K562 (cell line): ENCODE measurements around the gene DIO3. TPM values are rescaled to one million over a fixed set of nuclear protein-coding genes. Genes with fewer than 3 reads are reported as not detected.

ENCODE experiments used
- ATAC-seq: fragments of 200-7000 bp; cut with Tn5 transposase; 3 replicates; pipeline ENCODE4 v1.9.1; 2020; ENCODE audit warnings: moderate library complexity
- BruUV-seq: library from RNA; stranded (reverse); fragments of 400-500 nt; replicated peaks from 2 replicates; lab custom pipeline; 2021; lab: Mats Ljungman, UMichigan
- CTCF ChIA-PET: fragments of 300-600 bp; formaldehyde crosslinking; extraction: SDS; loops from one replicate; lab custom pipeline; 2021; ENCODE audit warnings: low intra/inter-chr PET ratio; lab: Yijun Ruan, JAX
- POLR2A ChIA-PET: fragments of 300-600, 350-650 bp; sonication (Branson Sonifier 250); formaldehyde crosslinking; extraction: SDS; loops from one replicate; lab custom pipeline; 2021; ENCODE audit warnings: antibody characterized with exemption, inconsistent platforms; lab: Yijun Ruan, JAX
- DNase-seq, 4 experiments: peaks; one replicate each; pipeline versions ENCODE4 v3.0.0 to v3.0.0-alpha.2; 2011 to 2018; ENCODE audit warnings: low spot score in 3 of 4, mixed read lengths in 3 of 4; ENCODE audit errors: extremely low read depth in 1 of 4
- FAIRE-seq: peaks from 2 replicates; lab custom pipeline; 2011; peaks lifted over from hg19 to GRCh38; lab: Jason Lieb, UNC
- H2AFZ ChIP-seq: 2 replicates; pipeline ENCODE4 v1.6.0; 2011; ENCODE audit warnings: low read depth, low read length, control low read depth, inconsistent platforms
- H3K27ac ChIP-seq: fragments of 200-600 bp; 3 replicates; pipeline ENCODE4 v1.8.0; 2011; ENCODE audit warnings: low read depth, mild to moderate bottlenecking, control low read depth, inconsistent platforms, low read length, moderate library complexity, mixed read lengths; ENCODE audit errors: extremely low read depth
- H3K27me3 ChIP-seq, 2 experiments: fragments of 300-600 bp in 1 of 2; 2 replicates in 1 of 2; 3 replicates in 1 of 2; pipeline versions ENCODE4 v1.6.0 to v1.8.0; 2011; ENCODE audit warnings: inconsistent platforms in 2 of 2, low read length in 2 of 2, mild to moderate bottlenecking in 1 of 2, mixed read lengths in 1 of 2, moderate library complexity in 1 of 2; ENCODE audit not compliant: control insufficient read depth in 2 of 2, insufficient read depth in 2 of 2
- H3K36me3 ChIP-seq: fragments of 300-600 bp; 3 replicates; pipeline ENCODE4 v1.8.0; 2011; ENCODE audit warnings: mild to moderate bottlenecking, low read length, inconsistent platforms; ENCODE audit not compliant: control insufficient read depth, insufficient read depth
- H3K4me1 ChIP-seq, 2 experiments: fragments of 200-600 bp in 1 of 2; replicated peaks in 1 of 2; 2 replicates in 1 of 2; 3 replicates in 1 of 2; pipeline versions ENCODE4 v1.5.1 to v1.8.0; 2011; ENCODE audit warnings: inconsistent platforms in 2 of 2, low read length in 2 of 2, mild to moderate bottlenecking in 1 of 2, mixed read lengths in 1 of 2, moderate library complexity in 1 of 2; ENCODE audit not compliant: control insufficient read depth in 2 of 2, insufficient read depth in 2 of 2
- H3K4me2 ChIP-seq: 2 replicates; pipeline ENCODE4 v1.6.1; 2011; ENCODE audit warnings: low read length, control low read depth, inconsistent platforms, mixed read lengths; ENCODE audit not compliant: insufficient read depth
- H3K4me3 ChIP-seq: fragments of 200-600 bp; sonication (generic), shearing (Covaris generic); 2 replicates; pipeline ENCODE4 v1.5.1; 2016; ENCODE audit warnings: control low read depth, inconsistent platforms
- H3K79me2 ChIP-seq: fragments of 200-600 bp; 3 replicates; pipeline ENCODE4 v1.8.0; 2011; ENCODE audit warnings: low read length, inconsistent platforms; ENCODE audit not compliant: control insufficient read depth, insufficient read depth
- H3K9ac ChIP-seq, 2 experiments: 2 replicates each; pipeline versions ENCODE4 v1.6.0 to v1.6.1; 2011; ENCODE audit warnings: low read depth in 2 of 2, low read length in 2 of 2, control low read depth in 1 of 2, inconsistent platforms in 1 of 2, mild to moderate bottlenecking in 1 of 2, mixed read lengths in 1 of 2; ENCODE audit not compliant: insufficient read depth in 1 of 2
- H3K9me1 ChIP-seq: one replicate; pipeline ENCODE4 v1.6.0; 2011; ENCODE audit warnings: inconsistent platforms, mild to moderate bottlenecking, low read length, moderate library complexity; ENCODE audit not compliant: control insufficient read depth, insufficient read depth
- H3K9me3 ChIP-seq: replicated peaks from 2 replicates; pipeline ENCODE4 v1.5.1; 2011; ENCODE audit warnings: low read depth, low read length, inconsistent platforms; ENCODE audit not compliant: control insufficient read depth, insufficient read depth
- H4K20me1 ChIP-seq: replicated peaks from 2 replicates; pipeline ENCODE4 v1.6.1; 2011; ENCODE audit warnings: low read length, inconsistent platforms, mixed read lengths; ENCODE audit not compliant: control insufficient read depth, insufficient read depth
- CXXC5 ChIP-seq: fragments of 250-450 bp; sonication (Bioruptor Pico); IDR thresholded peaks from 2 replicates; pipeline ENCODE4 v1.8.0; 2022; ENCODE audit warnings: inconsistent platforms, mild to moderate bottlenecking, moderate library complexity
- FIP1L1 ChIP-seq: fragments of 200-400 bp; formaldehyde crosslinking; IDR thresholded peaks from 2 replicates; pipeline ENCODE4 v1.6.1; 2018; ENCODE audit warnings: mild to moderate bottlenecking, low read depth, low read length; ENCODE audit not compliant: poor library complexity, severe bottlenecking
- KAT2B ChIP-seq: IDR thresholded peaks from one replicate; pipeline ENCODE4 v1.6.1; 2012; ENCODE audit warnings: low read depth, mild to moderate bottlenecking, control low read depth, inconsistent platforms, low read length, moderate library complexity
- PCBP1 ChIP-seq: fragments of 200-400 bp; formaldehyde crosslinking; IDR thresholded peaks from 2 replicates; pipeline ENCODE4 v1.6.1; 2018; ENCODE audit warnings: mild to moderate bottlenecking, low read depth, low read length; ENCODE audit not compliant: poor library complexity, severe bottlenecking
- SRSF7 ChIP-seq: fragments of 200-400 bp; formaldehyde crosslinking; optimal IDR thresholded peaks from 2 replicates; pipeline ENCODE3; 2017; ENCODE audit warnings: mild to moderate bottlenecking, low read depth, low read length
- ZNF124 ChIP-seq: sonication (generic); formaldehyde crosslinking; IDR thresholded peaks from 2 replicates; pipeline ENCODE4 v1.8.1; 2022; ENCODE audit warnings: missing genetic modification reagents
- ZNF316 ChIP-seq: fragments of 450-650 bp; IDR thresholded peaks from 2 replicates; pipeline ENCODE4 v1.6.1; 2016
- ZNF407 ChIP-seq: fragments of 450-650 bp; IDR thresholded peaks from 2 replicates; pipeline ENCODE4 v1.6.1; 2016; ENCODE audit warnings: low read depth
- ZNF766 ChIP-seq: fragments of 200-800 bp; sonication (Bioruptor generic); conservative IDR thresholded peaks from 2 replicates; pipeline ENCODE4 v1.6.1; 2016; ENCODE audit warnings: missing genetic modification characterization, missing compliant biosample characterization
- whole genome bisulfite sequencing: fragments of 100-300 bp; shearing (Covaris generic); methylation state at CpG from one replicate; pipeline ENCODE4 v1.1.6; 2016; ENCODE audit warnings: low coverage, mixed read lengths; ENCODE audit not compliant: insufficient coverage; ENCODE audit errors: missing lambda C conversion rate; 5-methylcytosine and 5-hydroxymethylcytosine counted together
- in situ Hi-C: fragments of 300-500 bp; cut with MboI; formaldehyde crosslinking; loops from 4 replicates; pipeline ENCODE4 v1.15.0; 2018; ENCODE audit warnings: inconsistent platforms, mixed read lengths
- intact Hi-C: fragments of 100-400 bp; cut with micrococcal nuclease; formaldehyde crosslinking; loops from 2 replicates; pipeline ENCODE4 v1.14.2; 2022
- polyA plus RNA-seq, 8 experiments: library from polyadenylated mRNA; depleted of rRNA in 4 of 8; stranded (reverse) in 5 of 8; unstranded in 3 of 8; fragments of >200 nt; fragmentation: Nextera tagmentation in 2 of 8; fragmentation: Illumina TruSeq in 1 of 8; extraction: Ambion mirVana in 2 of 8; extraction: Trizol in 1 of 8; gene quantifications; 2 replicates each; pipeline versions ENCODE4 v1.2.1 to v1.2.3, GENCODE V29; 2011 to 2014; ENCODE audit warnings: inconsistent platforms in 1 of 8, missing spikeins in 1 of 8
- total RNA-seq, 7 experiments: library from RNA; depleted of rRNA in 6 of 7; stranded (reverse); fragments of >200 nt in 6 of 7; fragmentation: Illumina TruSeq in 2 of 7; extraction: Trizol in 2 of 7; gene quantifications; 2 replicates each; pipeline versions ENCODE4 v1.2.1 to v1.2.3, GENCODE V29; 2011 to 2021; ENCODE audit warnings: low replicate concordance in 1 of 7

Gene DIO3
- total and polyA plus RNA-seq, 9 of the 15 experiments (the other 6 are each of a cell fraction or from before 2014, with no cell fraction given), result not detected

GRCh38 chr14:101544550-101544949, 16.7 kb upstream of the DIO3 start:
- Histone ChIP-seq H3K27me3 (peaks cover 2 to 31% of the 10 kb centered on the region in 2 experiments; a peak in 2 of 5 replicates), H3K4me1 (peaks cover 0 to 11% of the 10 kb centered on the region in 2 experiments; a peak in 2 of 5 replicates), H2AFZ (no peak overlapping the region), H3K9me1 (no peaks in the 10 kb centered on the region), H3K4me2 (no peak overlapping the region), H4K20me1 (no peaks in the 10 kb centered on the region), H3K4me3 (no peak overlapping the region), H3K27ac (no peak overlapping the region), H3K9ac (no peak overlapping the region), H3K9me3 (no peaks in the 10 kb centered on the region), H3K36me3 (no peaks in the 10 kb centered on the region), H3K79me2 (no peaks in the 10 kb centered on the region)
- no peak for FAIRE-seq
- no peak for TF ChIP-seq PCBP1
- TF ChIP-seq ZNF316, result 0 out of 2 replicates have a peak, but pooled peaks have one; percentile 6
- peak; percentile 93 for TF ChIP-seq ZNF766 (CRISPR knock-in tag)
- no TSS peak for BruUV-seq
- in situ Hi-C loops, result no loop called here
- intact Hi-C loops, result no loop called here
- WGBS, result 0% methylated on average over 8 of the region's 9 CpGs
- peak; percentile 61 for ATAC-seq
- CTCF ChIA-PET, result no interaction called here
- DNase-seq, result peak in 1 of 4 experiments; percentile 14
- POLR2A ChIA-PET, result no interaction called here

- Histone ChIP-seq H3K79me2 (no peaks in the 10 kb centered on the region), H3K9me3 (no peaks in the 10 kb centered on the region), H3K4me1 (peaks cover 0 to 10% of the 10 kb centered on the region in 2 experiments; a peak in 2 of 5 replicates), H3K9ac (no peak overlapping the region), H3K4me3 (no peak overlapping the region), H3K27ac (no peak overlapping the region), H3K27me3 (peaks cover 0 to 15% of the 10 kb centered on the region in 2 experiments; a peak in 2 of 5 replicates), H2AFZ (no peak overlapping the region), H3K36me3 (no peaks in the 10 kb centered on the region), H3K9me1 (no peaks in the 10 kb centered on the region), H4K20me1 (no peaks in the 10 kb centered on the region), H3K4me2 (no peak overlapping the region)
- POLR2A ChIA-PET, result no interaction called here
- WGBS, result 55% methylated on average over 3 of the region's 11 CpGs
- intact Hi-C loops (no loop called here), in situ Hi-C loops (no loop called here)
- DNase-seq (no peak), ATAC-seq (no peak), FAIRE-seq (no peak)
- no TSS peak for BruUV-seq
- CTCF ChIA-PET, result no interaction called here
- TF ChIP-seq ZNF124 (CRISPR knock-in tag) (no peak), FIP1L1 (no peak), KAT2B (no peak), CXXC5 (no peak), ZNF407 (no peak), SRSF7 (no peak)
These were observed 14.6 kb upstream of the DIO3 start for GRCh38 chr14:101546706-101547105.
